B cell (primary cell): Measurements from ENCODE around the gene LY9.

Experiments
- EZH2 ChIP-seq: IDR thresholded peaks from 2 replicates; pipeline ENCODE4 v1.6.1; 2012; ENCODE audit warnings: borderline replicate concordance, low read depth, mild to moderate bottlenecking, moderate library complexity, low read length; ENCODE audit not compliant: insufficient read depth, poor library complexity, severe bottlenecking
- TF ChIP-seq, protein P1 (sequence below): fragments of 200-600 bp; IDR thresholded peaks from one replicate; pipeline ENCODE4 v1.8.0; 2022; ENCODE audit warnings: antibody characterized with exemption, mild to moderate bottlenecking

DNA sequence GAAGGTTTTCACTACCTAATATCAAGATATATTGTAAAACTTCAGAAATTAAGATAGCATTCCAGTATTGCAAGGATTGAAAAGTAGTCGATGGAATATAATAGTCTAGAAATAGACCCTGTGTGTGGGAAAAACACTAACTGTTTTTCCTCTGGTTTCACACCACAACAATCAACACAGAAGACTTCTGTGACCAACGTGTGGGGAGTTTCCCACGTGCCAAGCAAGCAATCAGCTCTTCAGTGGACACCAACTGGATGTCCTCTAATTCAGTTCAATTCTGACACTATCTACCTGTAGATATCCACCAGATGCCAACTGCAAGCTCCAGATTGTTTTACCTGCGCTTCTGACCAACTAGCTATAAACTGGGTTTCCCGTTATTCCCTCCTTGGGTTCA lies 54.6 kb downstream of the LY9 start:
- TF ChIP-seq, protein P1, sequence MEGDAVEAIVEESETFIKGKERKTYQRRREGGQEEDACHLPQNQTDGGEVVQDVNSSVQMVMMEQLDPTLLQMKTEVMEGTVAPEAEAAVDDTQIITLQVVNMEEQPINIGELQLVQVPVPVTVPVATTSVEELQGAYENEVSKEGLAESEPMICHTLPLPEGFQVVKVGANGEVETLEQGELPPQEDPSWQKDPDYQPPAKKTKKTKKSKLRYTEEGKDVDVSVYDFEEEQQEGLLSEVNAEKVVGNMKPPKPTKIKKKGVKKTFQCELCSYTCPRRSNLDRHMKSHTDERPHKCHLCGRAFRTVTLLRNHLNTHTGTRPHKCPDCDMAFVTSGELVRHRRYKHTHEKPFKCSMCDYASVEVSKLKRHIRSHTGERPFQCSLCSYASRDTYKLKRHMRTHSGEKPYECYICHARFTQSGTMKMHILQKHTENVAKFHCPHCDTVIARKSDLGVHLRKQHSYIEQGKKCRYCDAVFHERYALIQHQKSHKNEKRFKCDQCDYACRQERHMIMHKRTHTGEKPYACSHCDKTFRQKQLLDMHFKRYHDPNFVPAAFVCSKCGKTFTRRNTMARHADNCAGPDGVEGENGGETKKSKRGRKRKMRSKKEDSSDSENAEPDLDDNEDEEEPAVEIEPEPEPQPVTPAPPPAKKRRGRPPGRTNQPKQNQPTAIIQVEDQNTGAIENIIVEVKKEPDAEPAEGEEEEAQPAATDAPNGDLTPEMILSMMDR, result no peak
- no peak for TF ChIP-seq EZH2
